ENCODE results near the gene ATF2.
"Not testable (repeated sequence)": the region's sequence is repeated elsewhere in the genome, so short reads cannot be mapped to it uniquely, and the experiment has no call there.

ATF2 gene

DNA sequence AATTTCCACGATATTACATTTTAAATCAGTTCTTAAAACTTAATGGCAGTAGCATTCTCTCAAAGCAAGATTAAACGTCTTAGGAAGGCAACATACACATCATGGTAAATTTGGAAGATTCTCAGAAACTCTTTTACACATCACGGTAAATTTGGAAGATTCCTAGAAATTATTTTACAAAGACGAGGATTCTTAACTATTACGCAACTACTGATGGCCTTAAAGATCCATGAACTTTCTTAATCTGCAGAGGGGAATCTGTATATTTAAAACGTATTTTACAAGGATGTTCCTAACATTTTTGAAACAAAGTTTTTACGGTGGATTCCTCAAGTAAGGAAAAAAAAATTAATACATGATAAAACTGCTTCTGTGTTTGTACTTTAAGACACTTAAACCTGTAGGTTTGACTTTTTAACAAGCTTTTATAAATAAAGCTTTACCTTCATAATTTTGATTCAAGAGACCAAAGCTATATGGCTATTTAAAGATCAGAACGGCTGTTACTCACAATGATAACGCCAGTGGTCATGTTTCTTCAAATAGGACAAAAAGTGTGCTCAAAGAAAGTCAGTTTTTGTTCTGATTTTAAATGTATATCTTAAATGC, 1.7 kb downstream of the ATF2 start:
- DNase-seq (ENCODE audit: extremely low read depth in 1 of 2, low read depth in 1 of 2), result no peak

DNA sequence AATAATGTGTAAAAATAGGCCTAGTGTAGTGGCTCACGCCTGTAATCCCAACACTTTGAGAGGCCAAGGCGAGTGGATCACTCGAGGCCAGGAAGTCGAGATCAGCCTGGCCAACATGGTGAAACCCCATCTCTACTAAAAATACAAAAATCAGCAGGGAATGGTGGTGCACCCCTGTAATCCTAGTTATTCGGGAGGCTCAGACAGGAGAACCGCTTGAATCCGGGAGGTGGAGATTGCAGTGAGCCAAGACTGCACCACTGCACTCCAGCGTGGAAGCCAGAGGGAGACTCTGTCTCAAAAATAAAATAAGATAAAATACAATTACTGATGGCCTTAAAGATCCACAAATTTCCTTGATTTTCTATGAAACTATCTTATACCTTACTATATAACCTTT, 3.8 kb downstream of the ATF2 start:
- DNase-seq (ENCODE audit: extremely low read depth in 1 of 2, low read depth in 1 of 2), result no peak

DNA sequence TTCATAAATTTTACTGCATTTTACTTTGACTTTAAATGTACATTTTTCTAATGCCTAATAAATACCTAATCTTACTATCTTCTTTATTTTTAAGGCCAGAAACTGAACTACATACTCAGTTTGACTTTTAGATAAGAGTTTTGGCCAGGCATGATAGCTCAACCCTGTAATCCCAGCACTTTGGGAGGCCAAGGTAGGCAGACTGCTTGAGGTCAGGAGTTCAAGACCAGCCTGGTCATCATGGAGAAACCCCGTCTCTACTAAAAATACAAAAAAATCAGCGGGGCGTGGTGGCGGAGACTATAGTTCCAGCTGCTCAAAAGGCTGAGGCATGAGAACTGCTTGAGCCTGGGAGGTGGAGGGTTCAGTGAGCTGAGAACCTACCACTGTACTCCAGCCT, 9.1 kb downstream of the ATF2 start:
- no peak for DNase-seq (ENCODE audit: extremely low read depth in 1 of 2, low read depth in 1 of 2)

DNA sequence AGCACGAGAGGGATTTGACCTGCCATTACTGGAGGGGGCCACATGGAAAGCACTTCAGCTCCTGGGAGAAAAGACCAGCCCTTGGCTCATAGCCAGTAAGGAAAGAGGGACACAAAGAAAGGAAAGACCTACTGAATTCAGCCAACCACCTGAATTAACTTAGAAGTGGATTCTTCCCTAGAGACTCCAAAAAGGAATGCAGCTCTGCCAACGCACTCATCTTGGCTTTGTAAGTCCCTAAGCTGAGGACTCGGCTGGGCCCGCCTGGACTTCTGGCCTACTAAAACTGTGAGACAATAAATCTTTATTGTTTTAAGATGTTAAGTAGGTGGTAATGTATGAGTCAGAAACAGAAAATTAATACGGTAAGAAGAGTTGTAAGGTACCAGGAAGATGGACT, 11.5 kb downstream of the ATF2 start:
- no peak for DNase-seq (ENCODE audit: extremely low read depth in 1 of 2, low read depth in 1 of 2)

DNA sequence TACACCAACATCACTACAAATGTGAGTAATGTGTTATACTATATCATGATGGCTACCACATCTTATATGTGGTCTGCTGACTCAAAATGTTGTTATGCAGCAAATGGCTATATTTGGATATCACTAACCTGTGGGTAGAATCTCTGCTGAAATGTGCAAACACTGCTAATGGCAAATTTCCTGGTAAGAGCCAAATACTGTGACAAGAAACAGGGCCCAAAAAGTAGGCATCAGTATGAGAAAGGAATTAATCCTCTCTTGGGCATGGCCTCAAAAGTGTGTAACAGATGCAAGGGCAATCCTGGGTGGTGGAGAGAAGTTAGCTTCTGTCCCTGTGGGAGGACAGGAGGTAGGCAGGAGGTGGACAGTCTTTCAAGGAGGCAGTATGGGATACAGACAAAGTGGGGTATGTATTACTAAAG, 13.3 kb downstream of the ATF2 start:
- DNase-seq (ENCODE audit: extremely low read depth in 1 of 2, low read depth in 1 of 2), result no peak

DNA sequence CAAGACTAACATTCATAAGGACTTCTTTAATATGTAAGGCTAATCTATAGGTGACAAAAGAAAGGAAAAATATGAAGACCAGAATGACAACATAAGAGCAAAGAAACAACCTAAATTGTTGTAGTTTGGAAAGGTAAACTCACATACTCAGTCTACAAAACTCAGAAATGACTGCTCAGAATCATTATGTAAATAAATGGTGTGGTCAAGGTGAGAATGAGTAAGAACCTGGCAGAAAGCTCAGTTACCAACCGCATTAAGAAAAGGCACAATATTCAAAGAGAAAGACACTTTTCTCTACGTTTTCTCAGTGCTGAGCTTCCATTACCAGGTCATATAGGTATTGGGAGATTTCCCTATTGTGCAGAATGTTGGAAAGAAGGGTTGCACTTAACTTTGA, 15.8 kb downstream of the ATF2 start:
- no peak for DNase-seq (ENCODE audit: extremely low read depth in 1 of 2, low read depth in 1 of 2)

DNA sequence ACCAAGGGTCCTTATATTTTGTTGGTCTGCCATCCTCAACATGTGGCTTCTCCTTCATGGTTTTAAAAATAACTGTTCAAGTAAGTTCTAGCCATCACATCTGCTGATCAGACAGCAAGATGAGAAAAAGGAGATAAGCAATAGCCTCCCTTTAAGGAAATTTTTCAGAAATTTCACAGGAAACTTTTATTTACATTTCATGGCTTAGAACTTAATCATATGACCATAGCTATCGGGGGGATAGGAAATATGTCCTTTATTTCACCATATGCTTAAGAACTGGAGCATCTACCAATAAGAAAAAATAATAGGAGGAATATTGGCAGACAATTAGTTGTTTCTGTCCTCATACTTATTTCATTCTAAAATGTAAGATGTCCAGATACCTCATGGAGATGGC, 16.2 kb downstream of the ATF2 start:
- DNase-seq (ENCODE audit: extremely low read depth in 1 of 2, low read depth in 1 of 2), result no peak

DNA sequence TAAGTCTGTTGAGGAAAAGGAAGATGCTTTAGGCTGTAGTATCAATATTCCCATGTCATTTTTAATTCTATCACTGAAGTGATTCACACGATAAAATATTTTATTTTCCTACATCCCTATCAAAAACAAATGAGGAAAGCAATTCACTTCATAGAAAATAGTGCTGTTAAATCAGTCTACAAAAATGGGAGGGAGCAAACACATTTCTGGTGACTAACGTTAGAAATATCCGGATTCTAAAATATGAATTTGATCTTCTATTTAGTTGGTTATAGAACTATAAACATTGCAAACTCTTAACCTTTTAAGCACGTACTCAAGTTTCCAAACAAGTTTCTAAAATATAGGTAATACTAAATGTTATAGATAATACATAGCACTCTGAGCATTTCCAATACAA, 20.8 kb downstream of the ATF2 start:
- no peak for DNase-seq (ENCODE audit: extremely low read depth in 1 of 2, low read depth in 1 of 2)

DNA sequence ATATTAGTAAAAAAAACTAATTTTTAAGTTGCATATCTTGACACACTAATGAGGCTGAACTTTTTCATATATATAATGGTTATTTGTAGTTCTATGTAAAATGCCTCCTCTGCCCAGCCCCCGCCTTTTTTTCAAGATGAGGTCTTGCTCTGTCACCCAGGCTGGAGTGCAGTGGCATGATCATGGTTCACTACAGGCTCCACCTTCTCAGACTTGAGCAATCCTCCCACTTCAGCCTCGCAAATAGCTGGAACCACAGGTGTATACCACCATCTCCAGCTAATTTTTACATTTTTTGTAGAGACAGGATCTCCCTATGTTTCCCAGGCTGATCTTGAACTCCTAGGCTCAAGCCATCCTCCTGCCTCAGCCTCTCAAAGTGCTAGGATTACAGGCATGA, 24.3 kb downstream of the ATF2 start:
- DNase-seq (ENCODE audit: extremely low read depth in 1 of 2, low read depth in 1 of 2), result no peak

DNA sequence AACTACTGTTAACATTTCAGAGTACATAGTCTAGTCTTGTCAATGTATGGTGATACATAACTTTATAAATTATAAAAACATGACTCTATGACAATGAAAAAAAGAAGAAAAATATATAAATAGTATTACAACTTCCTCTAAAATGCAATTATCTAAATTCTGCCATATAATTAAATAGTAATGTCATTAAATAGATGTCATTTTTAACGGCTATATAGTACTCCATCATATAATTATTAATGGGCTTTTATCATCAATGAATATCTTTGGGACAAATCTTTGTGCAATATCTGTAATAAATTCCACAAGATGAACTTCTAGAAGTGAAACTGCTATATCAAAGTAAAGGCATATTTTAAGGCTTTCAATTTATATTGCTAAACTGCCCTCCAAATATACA, 24.8 kb downstream of the ATF2 start:
- no peak for DNase-seq (ENCODE audit: extremely low read depth in 1 of 2, low read depth in 1 of 2)

DNA sequence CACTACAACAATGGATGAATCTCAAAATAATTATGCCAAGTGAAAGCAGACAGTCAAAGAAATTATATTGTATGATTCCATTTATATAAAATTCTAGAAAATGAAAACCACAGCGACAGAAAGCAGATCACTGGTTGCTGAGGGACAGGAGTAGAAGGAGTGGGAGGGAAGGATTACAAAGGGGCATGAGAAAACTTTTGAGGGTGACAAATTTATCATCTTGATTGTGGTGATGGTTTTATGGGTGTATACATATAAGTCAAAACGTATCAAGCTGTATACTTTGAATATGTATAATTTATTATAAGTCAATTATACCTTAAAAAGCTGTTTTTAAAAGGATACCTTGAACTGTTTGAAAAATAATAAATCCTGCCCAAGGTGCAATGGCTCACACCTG, 27.7 kb downstream of the ATF2 start:
- no peak for DNase-seq (ENCODE audit: extremely low read depth in 1 of 2, low read depth in 1 of 2)

DNA sequence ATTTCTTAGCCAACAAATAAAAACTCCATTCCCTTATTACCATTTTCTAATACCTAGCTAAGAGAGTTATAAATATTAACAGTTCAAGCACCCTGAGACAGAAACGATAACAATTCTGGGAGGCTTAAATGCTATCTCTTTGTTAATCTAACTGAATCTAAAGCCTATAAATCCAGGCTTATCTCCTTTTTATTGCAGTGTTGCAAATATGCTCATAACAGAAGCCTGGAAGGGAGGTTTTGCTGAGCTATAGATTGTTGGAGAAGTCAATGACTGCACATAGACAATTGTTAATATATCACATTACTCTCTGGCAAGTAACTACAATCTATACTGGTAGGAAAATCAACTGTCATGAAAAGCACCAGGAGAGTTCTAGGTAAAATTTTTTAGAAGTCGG, 30.2 kb downstream of the ATF2 start:
- DNase-seq (ENCODE audit: extremely low read depth in 1 of 2, low read depth in 1 of 2), result no peak

DNA sequence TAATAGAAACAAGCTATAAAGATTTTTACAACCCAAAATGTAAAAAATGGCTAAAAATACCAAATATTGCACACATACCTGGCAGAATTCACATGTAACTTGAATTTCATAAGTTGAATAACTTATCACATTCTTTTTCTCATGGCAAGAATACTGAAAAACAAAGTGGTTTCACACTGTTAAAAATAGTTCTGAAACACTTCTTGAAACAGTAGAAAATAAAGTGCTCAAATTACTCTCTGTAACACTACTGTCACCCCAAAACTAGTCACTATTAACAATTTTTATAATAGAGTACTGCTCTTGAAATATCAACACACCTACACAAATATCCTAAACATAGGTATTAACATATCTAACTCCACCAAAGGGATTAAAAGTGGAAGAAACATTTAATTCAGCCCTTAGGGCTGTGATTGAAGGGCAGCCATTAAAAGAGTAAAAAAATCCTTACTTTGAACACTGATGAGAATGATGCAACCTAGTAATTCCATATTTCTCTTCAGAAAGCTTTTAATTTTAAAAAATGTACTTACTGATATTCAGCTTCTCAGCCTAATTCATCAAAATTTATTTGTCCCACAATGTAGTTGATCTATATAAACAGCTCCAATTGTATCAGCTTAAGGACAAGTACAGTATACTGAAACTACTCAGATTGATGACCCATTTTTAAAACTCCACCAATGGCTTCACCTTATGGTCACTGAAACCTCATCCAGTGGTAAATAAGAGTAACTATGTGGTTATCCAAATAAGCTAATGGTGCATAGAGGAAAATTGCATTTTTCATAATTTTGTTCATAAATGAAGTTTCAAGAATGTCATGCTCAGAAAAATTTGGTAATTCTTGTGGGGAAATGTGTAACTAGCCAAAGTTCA, 31.4 kb downstream of the ATF2 start:
- no peak for DNase-seq (ENCODE audit: extremely low read depth in 1 of 2, low read depth in 1 of 2)

DNA sequence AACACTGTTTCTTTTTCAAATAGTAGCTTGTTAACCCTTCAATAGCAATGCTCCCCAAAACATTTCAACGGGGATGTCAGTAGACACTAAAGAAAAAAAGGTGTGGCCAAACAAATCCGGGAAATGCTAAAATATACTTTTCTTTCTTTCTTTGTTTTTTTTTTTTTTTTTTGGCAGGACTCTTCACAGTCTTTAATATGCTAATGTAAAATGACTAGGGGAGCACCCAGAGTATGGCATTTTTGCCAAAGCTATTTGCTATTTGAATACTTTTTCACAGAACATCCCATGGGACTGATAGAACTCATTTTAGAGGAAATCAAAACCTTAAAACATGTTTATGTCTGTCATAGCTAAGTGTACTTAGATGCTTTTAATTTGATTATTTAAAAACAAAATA, 32.1 kb downstream of the ATF2 start:
- DNase-seq (ENCODE audit: extremely low read depth in 1 of 2, low read depth in 1 of 2), result no peak

DNA sequence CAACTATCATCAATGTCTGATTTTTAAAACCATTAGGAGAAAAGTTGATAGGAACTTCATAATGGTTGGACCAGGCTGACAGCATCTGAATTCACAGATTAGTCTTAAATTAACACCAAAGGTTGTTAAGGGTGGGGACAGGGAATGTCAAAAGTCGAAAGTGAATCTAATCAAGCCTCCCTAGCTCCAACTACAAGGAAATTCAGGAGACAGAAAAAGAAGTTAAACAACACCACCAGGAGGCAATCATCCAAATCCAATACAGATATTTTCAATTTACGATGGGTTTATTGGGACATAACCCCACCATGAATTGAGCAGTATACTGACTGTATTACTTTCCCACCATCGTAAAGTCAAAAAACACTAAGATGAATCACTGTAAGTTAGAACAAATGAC, 32.8 kb downstream of the ATF2 start:
- DNase-seq (ENCODE audit: extremely low read depth in 1 of 2, low read depth in 1 of 2), result no peak

DNA sequence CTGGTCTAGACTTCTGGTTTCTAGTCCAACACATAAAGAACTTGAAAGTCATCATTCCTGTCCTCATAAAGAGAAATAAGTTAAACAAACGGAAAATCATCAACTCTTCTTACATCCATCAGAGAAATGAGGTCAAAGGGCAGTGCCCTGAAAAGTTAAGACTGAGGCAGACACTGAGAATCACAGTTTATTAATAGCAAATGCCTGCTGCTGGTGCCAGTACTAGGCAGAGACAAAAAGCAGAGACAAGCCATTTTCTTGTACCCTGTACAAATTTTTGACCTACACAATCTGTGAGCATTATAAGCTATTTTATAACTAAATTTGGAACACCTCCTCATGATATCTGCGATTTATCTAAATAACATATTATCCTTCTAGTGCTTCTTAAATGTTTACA, 36.8 kb downstream of the ATF2 start:
- no peak for DNase-seq (ENCODE audit: extremely low read depth in 1 of 2, low read depth in 1 of 2)

DNA sequence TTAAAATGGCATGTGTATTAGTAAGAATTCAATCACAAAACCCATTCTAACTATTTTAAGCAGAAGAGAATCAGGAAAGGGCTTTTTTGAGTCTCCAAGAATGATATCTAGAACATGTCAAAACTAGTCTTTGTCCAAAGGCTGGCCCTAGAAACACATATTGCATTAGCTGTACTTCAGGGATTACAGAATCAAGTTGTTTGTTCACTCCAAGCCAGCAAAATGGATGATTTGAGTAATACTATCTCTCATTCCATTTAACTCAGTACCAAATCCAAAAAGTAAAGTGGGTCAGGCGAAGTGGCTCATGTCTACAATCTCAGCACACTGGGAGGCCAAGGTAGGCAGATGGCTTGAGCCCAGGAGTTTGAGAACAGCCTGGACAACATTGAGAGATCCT, 41.3 kb downstream of the ATF2 start:
- DNase-seq (ENCODE audit: extremely low read depth in 1 of 2, low read depth in 1 of 2), result no peak

DNA sequence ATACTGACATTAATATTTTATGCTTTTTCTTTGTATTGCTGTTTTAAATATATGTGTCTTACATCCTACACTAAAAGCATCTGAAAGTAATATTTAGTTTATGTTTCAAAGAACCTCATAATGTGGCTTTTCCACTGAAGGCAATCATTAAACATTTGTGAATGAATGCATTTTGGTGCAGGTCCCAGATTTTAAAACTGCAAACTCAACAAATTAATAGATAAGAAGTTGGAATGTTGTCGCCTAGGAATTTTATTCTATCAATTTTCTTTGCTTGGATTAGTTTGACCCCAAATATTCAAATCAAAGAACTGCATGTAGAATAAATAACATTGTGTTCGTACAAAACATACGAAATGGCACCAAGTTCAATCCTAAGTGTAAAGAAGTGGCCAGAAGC, 44.7 kb downstream of the ATF2 start:
- DNase-seq (ENCODE audit: extremely low read depth in 1 of 2, low read depth in 1 of 2), result no peak

DNA sequence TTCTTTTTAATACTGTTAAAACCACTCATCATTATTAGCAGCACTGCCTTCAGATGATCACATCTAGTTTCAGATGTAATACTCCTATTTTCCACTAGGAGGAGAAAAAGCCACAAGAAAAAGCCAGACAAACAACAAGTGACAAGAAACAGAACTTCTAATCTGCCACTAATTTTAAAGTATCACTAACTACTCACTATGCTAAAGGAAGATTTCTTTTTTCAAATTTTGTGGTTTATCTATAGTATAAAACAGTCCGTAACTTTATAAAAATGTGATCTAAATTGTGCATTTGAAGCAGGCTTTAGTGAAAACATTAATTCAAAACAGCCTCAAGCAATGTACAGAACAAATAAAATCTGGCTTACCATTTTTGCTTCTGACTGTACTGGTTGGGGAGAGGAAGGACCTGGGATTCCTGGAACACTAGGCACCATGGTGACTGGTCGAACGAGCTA, 56.8 kb downstream of the ATF2 start:
- DNase-seq (ENCODE audit: extremely low read depth in 1 of 2, low read depth in 1 of 2), result no peak

DNA sequence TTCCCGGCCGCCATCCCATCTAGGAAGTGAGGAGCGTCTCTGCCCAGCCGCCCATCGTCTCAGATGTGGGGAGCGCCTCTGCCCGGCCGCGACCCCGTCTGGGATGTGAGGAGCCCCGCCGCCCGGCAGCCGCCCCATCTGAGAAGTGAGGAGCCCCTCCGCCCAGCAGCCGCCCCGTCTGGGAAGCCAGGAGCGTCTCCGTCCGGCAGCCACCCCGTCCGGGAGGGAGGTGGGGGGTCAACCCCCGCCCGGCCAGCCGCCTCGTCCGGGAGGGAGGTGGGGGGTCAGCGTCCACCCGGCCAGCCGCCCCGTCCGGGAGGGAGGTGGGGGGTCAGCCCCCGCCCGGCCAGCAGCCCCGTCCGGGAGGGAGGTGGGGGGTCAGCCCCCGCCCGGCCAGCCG, 59.9 kb downstream of the ATF2 start:
- DNase-seq (ENCODE audit: extremely low read depth in 1 of 2, low read depth in 1 of 2), result not testable (repeated sequence)

DNA sequence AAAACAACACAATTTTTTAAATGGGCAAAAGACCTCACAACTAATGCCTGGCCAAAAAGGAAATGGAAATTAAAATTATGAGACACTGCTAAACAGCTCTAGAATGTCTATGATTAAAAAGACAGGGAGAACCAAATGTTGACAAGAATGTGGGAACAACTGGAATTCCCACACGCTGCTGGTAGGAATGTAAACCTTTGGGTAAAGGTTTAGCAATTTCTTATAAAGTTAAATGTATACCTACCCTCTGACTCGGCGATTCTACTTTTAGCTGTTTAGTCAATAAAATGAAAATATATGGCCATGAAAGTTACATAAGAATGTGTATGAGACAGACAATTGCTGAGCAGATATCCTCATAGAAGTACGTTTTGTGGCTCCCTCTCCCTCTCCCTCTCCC, 60.9 kb downstream of the ATF2 start:
- no peak for DNase-seq (ENCODE audit: extremely low read depth in 1 of 2, low read depth in 1 of 2)

DNA sequence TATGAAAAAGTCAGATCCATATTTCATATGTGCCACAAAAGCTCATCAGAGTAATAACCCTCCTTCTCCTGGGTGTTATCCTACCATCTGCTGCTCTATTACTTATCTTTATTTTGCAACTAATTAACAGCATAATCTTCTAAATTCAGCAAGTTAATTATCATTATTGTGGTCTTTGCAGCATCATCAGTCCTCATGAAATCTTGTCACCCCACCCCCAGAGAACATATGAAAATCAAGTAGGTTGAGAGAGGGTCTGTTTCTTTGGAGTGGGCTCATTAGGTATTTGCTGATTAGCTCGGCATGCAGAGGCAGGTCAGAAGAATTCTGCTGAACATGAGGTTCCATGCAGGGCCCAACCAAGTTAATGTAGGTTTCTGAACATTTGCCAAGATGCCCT, 64.8 kb downstream of the ATF2 start:
- no peak for DNase-seq (ENCODE audit: extremely low read depth in 1 of 2, low read depth in 1 of 2)

DNA sequence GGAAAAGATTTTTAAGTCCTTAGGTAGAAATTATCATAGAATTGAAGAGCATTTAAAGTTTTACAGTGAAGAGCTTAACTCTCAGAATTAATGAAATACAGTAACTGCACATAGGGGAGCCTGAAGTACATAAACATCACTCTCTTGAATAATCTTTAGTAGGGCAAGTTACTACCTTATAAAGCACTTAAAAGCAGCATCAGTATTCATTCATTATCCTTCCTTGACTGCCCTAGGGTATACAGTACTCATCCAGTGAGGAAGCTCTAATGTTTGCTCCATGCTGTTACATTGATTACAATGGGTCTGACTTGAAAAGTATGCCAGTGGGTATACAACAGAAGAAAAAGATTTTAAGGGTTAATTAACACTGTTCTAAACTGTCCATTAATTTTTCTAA, 66.5 kb downstream of the ATF2 start:
- no peak for DNase-seq (ENCODE audit: extremely low read depth in 1 of 2, low read depth in 1 of 2)

Measured in activated CD8-positive, alpha-beta memory T cell treated with anti-CD3 and anti-CD28 coated beads for 1 hour (primary cell).